AG09309 (cell line): ENCODE results near the gene SPOUT1.

Experiments
- DNase-seq: peaks from one replicate; pipeline ENCODE4 v3.0.0-alpha.2; 2010; ENCODE audit warnings: low read depth
- H3K4me3 ChIP-seq: 2 replicates; pipeline ENCODE4 v1.5.1; 2011; ENCODE audit warnings: mild to moderate bottlenecking, low read depth, low read length, moderate library complexity; ENCODE audit not compliant: control insufficient read depth
- CTCF ChIP-seq: IDR thresholded peaks from 2 replicates; pipeline ENCODE4 v1.5.1; 2011; ENCODE audit warnings: mild to moderate bottlenecking, low read depth, low read length, inconsistent platforms; ENCODE audit not compliant: insufficient read depth, control insufficient read depth; ENCODE audit errors: missing control alignments

Gene SPOUT1

GRCh38 chr9:128818099-128818838 is 11.3 kb downstream of the SPOUT1 start, which contains the start of gene ENDOG:
TSS of gene ENDOG (plus strand) at chr9:128818500. CDS start at chr9:128818685, 185 bp downstream.
- DNase-seq, result peak; percentile 82
- peak within 1 kb of the TSS; percentile 63 for H3K4me3 ChIP-seq
- TF ChIP-seq CTCF, result peak; percentile 96

- no peak for DNase-seq
- no peak overlapping the region for H3K4me3 ChIP-seq
- TF ChIP-seq CTCF, result no peak
Measured at GRCh38 chr9:128810873-128811272, 18.7 kb downstream of the SPOUT1 start.

DNA sequence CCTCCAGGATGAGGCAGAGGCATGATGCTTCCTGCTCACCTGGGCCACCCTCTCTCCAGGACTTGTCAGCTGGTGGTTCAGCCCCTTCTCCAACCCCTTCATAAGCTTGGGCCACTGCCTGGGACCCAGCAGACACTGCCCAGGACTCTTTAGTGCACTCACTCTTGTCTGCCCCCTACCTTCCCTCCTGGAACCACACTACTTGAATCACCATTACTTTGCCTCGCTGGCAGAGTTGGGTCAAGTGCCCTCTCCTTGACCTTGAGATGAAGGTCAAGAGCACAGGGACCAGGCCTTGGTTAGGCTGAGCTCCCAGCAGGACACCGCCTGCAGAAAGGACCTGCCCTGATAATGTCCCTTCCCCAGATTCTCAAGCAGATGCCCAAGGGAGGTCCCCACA is 19.8 kb downstream of the SPOUT1 start:
- no peak for DNase-seq

GRCh38 chr9:128809036-128809599 is 20.5 kb downstream of the SPOUT1 start:
- no peak overlapping the region for H3K4me3 ChIP-seq
- TF ChIP-seq CTCF, result no peak
- no peak for DNase-seq

More for the DNA sequence above, 19.8 kb downstream of the SPOUT1 start:
- TF ChIP-seq CTCF, result peak; percentile 6
- H3K4me3 ChIP-seq, result no peak overlapping the region

DNA sequence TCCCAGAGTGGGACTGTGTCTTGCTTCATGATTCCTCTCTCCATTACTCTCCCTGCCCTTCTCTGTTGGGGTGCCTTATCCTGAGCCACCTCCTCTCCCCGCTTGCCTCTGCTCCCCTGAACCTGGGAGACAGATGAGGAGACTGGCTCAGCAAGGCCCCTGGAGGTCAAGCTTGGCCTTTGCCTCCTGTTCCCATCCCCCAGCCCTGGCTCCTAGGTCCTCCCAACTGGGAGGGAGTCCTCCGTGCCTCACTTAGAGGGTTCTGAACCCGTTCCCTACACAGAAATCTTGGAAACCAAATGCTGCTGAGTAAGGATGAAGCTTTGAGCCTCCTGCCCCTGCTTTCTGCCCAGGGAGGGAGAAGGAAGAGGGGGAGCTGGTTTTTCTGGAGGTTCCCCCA is 21.1 kb downstream of the SPOUT1 start:
- no peak for DNase-seq
- no peak for TF ChIP-seq CTCF
- no peak overlapping the region for H3K4me3 ChIP-seq

DNA sequence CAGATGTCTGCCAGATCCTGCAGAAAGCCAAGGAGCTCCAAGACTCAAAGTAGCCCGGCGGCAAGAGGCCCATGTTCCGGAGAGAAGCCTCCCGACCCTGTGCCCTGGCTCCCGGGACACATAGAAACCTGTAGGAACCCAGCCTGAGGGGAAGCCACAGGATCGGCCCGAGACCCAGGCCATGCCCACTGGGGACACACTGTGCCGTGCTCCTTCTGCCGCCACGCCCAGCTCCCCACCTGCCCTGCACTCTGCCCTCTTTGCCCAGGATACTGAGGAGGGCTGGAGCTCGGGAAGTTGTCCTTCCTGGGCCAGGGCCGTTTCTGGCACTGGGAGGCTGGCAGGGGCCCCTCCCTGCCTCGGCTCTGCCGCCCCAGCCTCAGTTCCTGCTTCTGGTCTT is 21.8 kb downstream of the SPOUT1 start:
- no peak for DNase-seq

More for the DNA sequence above, 21.8 kb downstream of the SPOUT1 start:
- H3K4me3 ChIP-seq, result no peak overlapping the region
- no peak for TF ChIP-seq CTCF
